ENCODE measurements around the gene TTC9.

DNA sequence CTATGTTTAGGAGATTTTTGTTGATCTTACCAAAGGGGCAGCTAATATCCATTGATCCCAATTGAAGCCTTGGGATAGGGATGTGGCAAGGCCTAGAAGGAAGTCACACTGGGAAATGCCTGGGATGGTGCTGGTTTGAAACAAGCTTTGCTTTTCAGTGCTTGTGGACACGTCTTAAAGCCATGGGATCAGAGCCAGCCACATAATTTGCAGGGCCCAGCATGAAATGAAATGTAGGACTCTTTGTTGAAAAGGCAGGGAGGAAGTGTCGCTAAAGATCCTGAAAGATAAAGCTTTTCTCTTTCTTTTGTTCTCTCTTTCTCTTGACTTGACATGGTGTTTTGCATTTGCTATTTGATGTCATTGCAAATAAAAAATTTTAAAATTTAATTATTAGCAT is 5.0 kb downstream of the TTC9 start:
- TF ChIP-seq, protein P1, sequence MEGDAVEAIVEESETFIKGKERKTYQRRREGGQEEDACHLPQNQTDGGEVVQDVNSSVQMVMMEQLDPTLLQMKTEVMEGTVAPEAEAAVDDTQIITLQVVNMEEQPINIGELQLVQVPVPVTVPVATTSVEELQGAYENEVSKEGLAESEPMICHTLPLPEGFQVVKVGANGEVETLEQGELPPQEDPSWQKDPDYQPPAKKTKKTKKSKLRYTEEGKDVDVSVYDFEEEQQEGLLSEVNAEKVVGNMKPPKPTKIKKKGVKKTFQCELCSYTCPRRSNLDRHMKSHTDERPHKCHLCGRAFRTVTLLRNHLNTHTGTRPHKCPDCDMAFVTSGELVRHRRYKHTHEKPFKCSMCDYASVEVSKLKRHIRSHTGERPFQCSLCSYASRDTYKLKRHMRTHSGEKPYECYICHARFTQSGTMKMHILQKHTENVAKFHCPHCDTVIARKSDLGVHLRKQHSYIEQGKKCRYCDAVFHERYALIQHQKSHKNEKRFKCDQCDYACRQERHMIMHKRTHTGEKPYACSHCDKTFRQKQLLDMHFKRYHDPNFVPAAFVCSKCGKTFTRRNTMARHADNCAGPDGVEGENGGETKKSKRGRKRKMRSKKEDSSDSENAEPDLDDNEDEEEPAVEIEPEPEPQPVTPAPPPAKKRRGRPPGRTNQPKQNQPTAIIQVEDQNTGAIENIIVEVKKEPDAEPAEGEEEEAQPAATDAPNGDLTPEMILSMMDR (IDR thresholded peaks at IDR 0.05): no peak
- TF ChIP-seq POLR2A (IDR thresholded peaks at IDR 0.05): no peak
- TF ChIP-seq EP300 (IDR thresholded peaks at IDR 0.05): no peak
- TF ChIP-seq POLR2AphosphoS5 (IDR thresholded peaks at IDR 0.05): no peak
